ENCODE results near the gene MPZL1.

MPZL1 gene

GRCh38 chr1:167750641-167751040 lies 28.9 kb downstream of the MPZL1 start:
- no peak for TF ChIP-seq JUND (IDR thresholded peaks at IDR 0.05; ENCODE audit: low read depth)
- DNase-seq (ENCODE audit: low read depth in 1 of 2, low spot score in 1 of 2): no peak
- in situ Hi-C loops (cut with HindIII; ENCODE audit: low pct_unique_long_range_greater_than_20kb, low sequenced_read_pairs): no loop called here

GRCh38 chr1:167751676-167752075 lies 29.9 kb downstream of the MPZL1 start:
- TF ChIP-seq JUND (IDR thresholded peaks at IDR 0.05; ENCODE audit: low read depth): no peak
- in situ Hi-C loops (cut with HindIII; ENCODE audit: low pct_unique_long_range_greater_than_20kb, low sequenced_read_pairs): no loop called here
- DNase-seq (ENCODE audit: low read depth in 1 of 2, low spot score in 1 of 2): no peak

DNA sequence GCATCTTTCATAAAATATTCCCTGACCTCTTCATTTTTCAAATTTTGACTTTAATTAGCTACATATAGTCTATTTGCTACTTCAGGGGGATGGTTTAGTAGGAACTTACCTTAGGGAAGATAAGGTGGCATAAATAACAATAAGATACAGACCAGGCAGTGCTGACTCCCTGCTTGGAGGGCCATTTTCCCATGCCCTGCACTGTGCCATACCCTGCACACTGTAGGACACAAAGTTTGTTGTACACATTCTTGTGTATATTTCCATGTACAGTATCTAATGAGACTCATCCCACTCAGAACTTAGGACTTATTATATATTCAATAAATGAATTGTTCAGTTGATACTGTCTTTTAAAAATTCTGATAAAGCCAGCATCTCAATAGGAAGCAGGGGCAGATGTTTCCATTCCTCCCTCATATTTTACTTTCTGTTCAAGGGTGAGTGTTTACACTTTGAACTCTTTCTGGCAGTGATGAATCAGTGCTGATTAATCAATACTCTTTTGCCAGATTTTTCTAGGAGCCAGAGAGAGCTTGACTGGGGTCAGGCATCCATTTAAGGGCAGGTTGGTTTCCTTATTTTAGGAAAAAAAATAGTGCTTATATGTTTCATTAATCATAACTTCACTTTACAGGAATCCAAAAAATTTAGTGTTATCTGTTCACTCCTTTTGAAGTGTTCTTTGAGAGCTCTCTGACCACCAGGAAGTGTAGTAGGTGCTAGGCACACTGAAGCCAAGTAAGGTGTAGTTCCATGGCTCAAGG lies 30.6 kb downstream of the MPZL1 start:
- no peak for TF ChIP-seq JUND (IDR thresholded peaks at IDR 0.05; ENCODE audit: low read depth)
- no peak for DNase-seq (ENCODE audit: low read depth in 1 of 2, low spot score in 1 of 2)
- in situ Hi-C loops (cut with HindIII; ENCODE audit: low pct_unique_long_range_greater_than_20kb, low sequenced_read_pairs): no loop called here

DNA sequence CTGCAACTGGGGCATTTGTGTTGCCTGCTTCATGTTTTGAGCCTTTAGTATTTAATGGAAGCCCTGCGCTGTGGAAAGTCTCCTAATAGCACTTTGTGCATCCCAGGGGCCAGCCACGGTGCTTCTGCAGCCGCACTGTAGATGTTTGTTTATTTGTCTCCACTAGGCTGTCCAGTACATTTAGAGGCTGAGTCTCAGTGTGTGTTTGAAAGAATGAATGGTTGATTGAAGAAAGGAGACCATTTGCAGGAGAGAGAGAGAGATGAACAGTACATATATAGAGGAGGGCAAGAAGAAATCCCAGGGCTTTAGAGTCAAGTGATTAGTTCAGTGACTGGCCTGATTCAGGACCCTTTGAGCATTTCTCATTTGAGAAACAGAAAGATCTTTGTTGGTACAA lies 33.9 kb downstream of the MPZL1 start:
- TF ChIP-seq JUND (IDR thresholded peaks at IDR 0.05; ENCODE audit: low read depth): no peak
- DNase-seq (ENCODE audit: low read depth in 1 of 2, low spot score in 1 of 2): no peak
- in situ Hi-C loops (cut with HindIII; ENCODE audit: low pct_unique_long_range_greater_than_20kb, low sequenced_read_pairs): no loop called here

DNA sequence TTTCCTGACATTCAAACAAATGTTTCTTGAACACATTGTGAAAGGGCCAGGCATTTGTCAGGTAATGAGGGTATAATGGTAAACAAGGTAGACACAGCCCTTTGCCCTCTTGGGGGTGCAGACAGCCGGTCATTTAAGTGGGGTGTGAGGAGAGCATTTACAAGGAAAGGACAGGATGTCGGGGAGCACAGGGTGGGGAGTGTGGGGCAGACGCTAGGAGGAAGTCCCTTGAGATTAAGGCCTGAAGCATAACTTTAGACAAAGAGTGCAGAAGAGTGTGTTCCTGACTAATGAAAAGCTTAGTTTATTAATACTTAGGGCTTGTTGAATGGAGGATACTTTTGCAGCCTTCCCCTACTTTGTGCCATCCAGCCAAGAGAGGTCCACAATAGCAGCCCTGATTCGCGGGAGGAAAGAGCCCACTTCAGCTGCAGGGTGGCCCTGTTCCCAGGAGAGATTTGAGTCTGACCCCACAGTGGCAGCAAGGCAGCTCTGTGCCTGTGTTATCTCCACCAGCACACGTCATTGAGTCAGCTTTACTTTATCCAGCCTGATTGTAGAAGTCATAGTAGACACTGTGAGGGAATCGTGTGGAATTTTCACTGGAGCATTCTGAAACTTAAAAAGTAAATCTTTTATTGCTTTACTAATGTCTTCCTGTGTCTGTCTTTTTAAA lies 35.1 kb downstream of the MPZL1 start:
- in situ Hi-C loops (cut with HindIII; ENCODE audit: low pct_unique_long_range_greater_than_20kb, low sequenced_read_pairs): no loop called here
- no peak for TF ChIP-seq JUND (IDR thresholded peaks at IDR 0.05; ENCODE audit: low read depth)
- DNase-seq (ENCODE audit: low read depth in 1 of 2, low spot score in 1 of 2): no peak

GRCh38 chr1:167757433-167758309 lies 35.9 kb downstream of the MPZL1 start:
- no peak for DNase-seq (ENCODE audit: low read depth in 1 of 2, low spot score in 1 of 2)
- TF ChIP-seq JUND (IDR thresholded peaks at IDR 0.05; ENCODE audit: low read depth): no peak
- in situ Hi-C loops (cut with HindIII; ENCODE audit: low pct_unique_long_range_greater_than_20kb, low sequenced_read_pairs): no loop called here

DNA sequence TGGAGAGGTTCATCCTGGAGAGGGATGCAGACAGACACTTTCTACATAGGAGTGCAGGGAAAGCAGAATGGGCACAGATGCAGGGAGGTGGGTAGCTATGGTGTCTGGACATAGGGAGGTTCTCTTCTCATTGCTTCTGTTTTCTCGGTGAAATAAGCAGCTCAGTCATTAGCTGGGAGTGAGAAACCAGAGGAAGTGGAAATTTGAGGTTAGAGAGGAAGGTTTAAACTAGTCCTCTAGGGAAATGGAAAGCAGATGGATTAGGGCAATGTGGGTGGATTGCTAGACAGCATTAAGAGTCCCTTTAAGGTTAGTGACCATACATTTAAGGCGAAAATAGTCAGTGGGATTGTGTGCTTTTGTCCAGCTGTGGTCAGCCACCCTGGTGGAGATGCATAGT lies 39.6 kb downstream of the MPZL1 start:
- TF ChIP-seq JUND (IDR thresholded peaks at IDR 0.05; ENCODE audit: low read depth): no peak
- in situ Hi-C loops (cut with HindIII; ENCODE audit: low pct_unique_long_range_greater_than_20kb, low sequenced_read_pairs): no loop called here
- no peak for DNase-seq (ENCODE audit: low read depth in 1 of 2, low spot score in 1 of 2)

- no peak for TF ChIP-seq JUND (IDR thresholded peaks at IDR 0.05; ENCODE audit: low read depth)
- DNase-seq (ENCODE audit: low read depth in 1 of 2, low spot score in 1 of 2): no peak
- in situ Hi-C loops (cut with HindIII; ENCODE audit: low pct_unique_long_range_greater_than_20kb, low sequenced_read_pairs): no loop called here
Measured at GRCh38 chr1:167762061-167762746, 40.4 kb downstream of the MPZL1 start.

DNA sequence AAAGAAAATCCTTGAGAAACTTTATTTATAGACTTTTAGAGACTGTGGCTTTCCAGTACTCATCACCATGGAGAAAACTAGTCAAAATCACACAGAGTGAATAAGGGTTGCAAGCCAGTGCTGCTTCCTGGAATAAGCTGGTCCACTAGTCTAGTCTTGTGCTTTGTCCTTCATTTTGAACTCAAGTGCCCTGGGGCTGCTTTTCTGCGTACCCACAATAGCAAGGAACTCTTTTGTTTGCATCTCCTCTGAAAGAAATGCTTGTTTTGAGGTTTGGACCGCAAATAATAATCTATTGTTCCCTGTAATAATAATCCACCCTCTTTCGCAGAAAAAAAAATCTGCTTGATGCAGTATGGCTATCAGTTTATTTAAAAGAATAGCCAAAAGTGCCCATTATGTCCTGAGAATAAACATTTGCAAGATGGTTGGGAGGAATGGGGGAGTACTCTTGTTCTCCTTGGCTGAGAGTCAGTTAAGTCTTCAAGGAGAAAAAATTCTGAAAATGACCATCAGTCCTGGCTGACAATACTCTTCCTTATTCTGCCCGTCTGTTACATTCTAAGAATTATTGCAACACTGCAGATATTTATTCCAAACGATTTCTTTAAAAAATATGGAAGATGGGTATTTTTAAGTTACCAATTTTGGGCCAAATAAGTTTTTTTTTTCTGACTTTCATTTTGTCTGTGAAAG lies 41.9 kb downstream of the MPZL1 start:
- in situ Hi-C loops (cut with HindIII; ENCODE audit: low pct_unique_long_range_greater_than_20kb, low sequenced_read_pairs): no loop called here
- DNase-seq (ENCODE audit: low read depth in 1 of 2, low spot score in 1 of 2): peak in 1 of 2 experiments; percentile 23

GRCh38 chr1:167764458-167765330 lies 42.9 kb downstream of the MPZL1 start:
- TF ChIP-seq JUND (IDR thresholded peaks at IDR 0.05; ENCODE audit: low read depth): no peak
- in situ Hi-C loops (cut with HindIII; ENCODE audit: low pct_unique_long_range_greater_than_20kb, low sequenced_read_pairs): no loop called here

More for the DNA sequence above, 41.9 kb downstream of the MPZL1 start:
- no peak for TF ChIP-seq JUND (IDR thresholded peaks at IDR 0.05; ENCODE audit: low read depth)

GRCh38 chr1:167765496-167765895 lies 43.7 kb downstream of the MPZL1 start:
- no peak for TF ChIP-seq JUND (IDR thresholded peaks at IDR 0.05; ENCODE audit: low read depth)
- in situ Hi-C loops (cut with HindIII; ENCODE audit: low pct_unique_long_range_greater_than_20kb, low sequenced_read_pairs): no loop called here
- no peak for DNase-seq (ENCODE audit: low read depth in 1 of 2, low spot score in 1 of 2)

More at GRCh38 chr1:167764458-167765330, 42.9 kb downstream of the MPZL1 start:
- no peak for DNase-seq (ENCODE audit: low read depth in 1 of 2, low spot score in 1 of 2)
